CD14-positive monocyte (primary cell): ENCODE measurements around the gene ITPR2. TPM values are rescaled to one million over a fixed set of nuclear protein-coding genes. Genes with fewer than 3 reads are reported as not detected.

Experiments
- DNase-seq, 3 donors: peaks; one replicate each; pipeline ENCODE4 v3.0.0-alpha.2; 2011 to 2022
- H2AFZ ChIP-seq: 2 replicates; pipeline ENCODE4 v1.6.0; 2012; ENCODE audit warnings: mild to moderate bottlenecking, low read depth, low read length, inconsistent platforms; ENCODE audit not compliant: insufficient read depth, poor library complexity, severe bottlenecking
- H3K27ac ChIP-seq, 2 donors: 1 replicate in 1 of 2; 2 replicates in 1 of 2; pipeline ENCODE4 v1.5.1; 2012 to 2013; ENCODE audit warnings: low read length in 2 of 2, control low read depth in 1 of 2, inconsistent platforms in 1 of 2, low read depth in 1 of 2, mild to moderate bottlenecking in 1 of 2
- H3K27me3 ChIP-seq, 2 donors: one replicate each; pipeline versions ENCODE4 v1.6.0 to v1.6.1; 2011 to 2013; ENCODE audit warnings: low read length in 2 of 2; ENCODE audit not compliant: control insufficient read depth in 2 of 2, insufficient read depth in 2 of 2
- H3K36me3 ChIP-seq, 2 donors: replicated peaks in 1 of 2; 1 replicate in 1 of 2; 2 replicates in 1 of 2; pipeline versions ENCODE4 v1.5.1 to v1.6.1; 2012 to 2013; ENCODE audit warnings: low read length in 2 of 2, control low read depth in 1 of 2, inconsistent platforms in 1 of 2, mild to moderate bottlenecking in 1 of 2; ENCODE audit not compliant: insufficient read depth in 2 of 2, control insufficient read depth in 1 of 2
- H3K4me1 ChIP-seq, 2 donors: 1 replicate in 1 of 2; 2 replicates in 1 of 2; pipeline versions ENCODE4 v1.5.1 to v1.6.1; 2012 to 2013; ENCODE audit warnings: low read length in 2 of 2, control low read depth in 1 of 2, inconsistent platforms in 1 of 2, mild to moderate bottlenecking in 1 of 2, moderate library complexity in 1 of 2; ENCODE audit not compliant: insufficient read depth in 2 of 2, control insufficient read depth in 1 of 2
- H3K4me2 ChIP-seq: replicated peaks from 2 replicates; pipeline ENCODE3; 2012; ENCODE audit warnings: low read length, moderate library complexity, mild to moderate bottlenecking; ENCODE audit not compliant: poor library complexity, severe bottlenecking; ENCODE audit errors: extremely low read depth
- H3K4me3 ChIP-seq, 3 experiments: fragments of 200-600 bp in 1 of 3; sonication (generic) in 1 of 3; replicated peaks in 1 of 3; 1 replicate in 2 of 3; 2 replicates in 1 of 3; pipeline ENCODE4 v1.5.1; 2011 to 2013; ENCODE audit warnings: low read length in 3 of 3, mild to moderate bottlenecking in 3 of 3, control low read depth in 2 of 3, low read depth in 2 of 3, inconsistent platforms in 1 of 3, moderate library complexity in 1 of 3
- H3K79me2 ChIP-seq: 2 replicates; pipeline ENCODE4 v1.6.0; 2012; ENCODE audit warnings: mild to moderate bottlenecking, control low read depth, inconsistent platforms, low read length, moderate library complexity; ENCODE audit not compliant: insufficient read depth
- H3K9ac ChIP-seq: 2 replicates; pipeline ENCODE4 v1.6.0; 2017; ENCODE audit warnings: low read length, mild to moderate bottlenecking; ENCODE audit not compliant: insufficient read depth, poor library complexity, severe bottlenecking
- H3K9me3 ChIP-seq, 2 donors: replicated peaks in 1 of 2; 1 replicate in 1 of 2; 2 replicates in 1 of 2; pipeline versions ENCODE4 v1.5.1 to v1.6.1; 2012 to 2013; ENCODE audit warnings: low read length in 2 of 2, control low read depth in 1 of 2; ENCODE audit not compliant: control insufficient read depth in 1 of 2, insufficient read depth in 1 of 2
- H4K20me1 ChIP-seq: 2 replicates; pipeline ENCODE4 v1.6.0; 2012; ENCODE audit warnings: mild to moderate bottlenecking, low read length, control low read depth, moderate library complexity; ENCODE audit not compliant: insufficient read depth
- H3K27ac Mint-ChIP-seq, 7 donors: one replicate each; pipeline ENCODE4 v1.8.0; 2020; ENCODE audit warnings: mild to moderate bottlenecking in 7 of 7, mixed read lengths in 7 of 7, moderate library complexity in 6 of 7, inconsistent platforms in 2 of 7
- H3K27me3 Mint-ChIP-seq, 3 donors: one replicate each; pipeline ENCODE4 v1.8.0; 2021 to 2022; ENCODE audit warnings: low read depth in 3 of 3, mild to moderate bottlenecking in 3 of 3, mixed read lengths in 3 of 3, moderate library complexity in 3 of 3, inconsistent platforms in 1 of 3
- H3K36me3 Mint-ChIP-seq, 2 donors: one replicate each; pipeline ENCODE4 v1.8.0; 2020; ENCODE audit warnings: mixed read lengths in 2 of 2, inconsistent platforms in 1 of 2, mild to moderate bottlenecking in 1 of 2
- H3K4me1 Mint-ChIP-seq: one replicate; pipeline ENCODE4 v1.8.0; 2020; ENCODE audit warnings: mild to moderate bottlenecking, mixed read lengths
- H3K4me3 Mint-ChIP-seq, 2 donors: one replicate each; pipeline ENCODE4 v1.8.0; 2020; ENCODE audit warnings: mild to moderate bottlenecking in 2 of 2, mixed read lengths in 2 of 2, moderate library complexity in 1 of 2
- H3K9me3 Mint-ChIP-seq, 7 donors: one replicate each; pipeline ENCODE4 v1.8.0; 2020 to 2022; ENCODE audit warnings: mixed read lengths in 7 of 7, mild to moderate bottlenecking in 6 of 7, moderate library complexity in 6 of 7, inconsistent platforms in 2 of 7
- WGBS: methylation state at CpG from one replicate; pipeline ENCODE4 v1.1.5; 2013; ENCODE audit warnings: missing lambda C conversion rate; ENCODE audit not compliant: insufficient coverage; 5-methylcytosine and 5-hydroxymethylcytosine counted together
- intact Hi-C, 2 donors: fragments of 100-400 bp; cut with micrococcal nuclease; formaldehyde crosslinking; loops; one replicate each; pipeline versions ENCODE4 v1.15.0 to v1.15.1; 2023
- polyA plus RNA-seq, 3 donors: library from polyadenylated mRNA; depleted of rRNA in 1 of 3; unstranded in 2 of 3; stranded (reverse) in 1 of 3; fragments of 300-500 nt in 2 of 3; fragments of >200 nt in 1 of 3; fragmentation: Illumina TruSeq in 2 of 3; gene quantifications; 1 replicate in 2 of 3; 2 replicates in 1 of 3; pipeline ENCODE4 v1.2.3, GENCODE V29; 2012 to 2021
- TF ChIP-seq, protein P1 (sequence below): fragments of 200-600 bp; IDR thresholded peaks from one replicate; pipeline ENCODE4 v1.8.0; 2022; ENCODE audit warnings: antibody characterized with exemption, mild to moderate bottlenecking

The ITPR2 gene
- polyA plus RNA-seq, 3 donors = 2.7 to 6.4 (median 5.7) TPM

DNA sequence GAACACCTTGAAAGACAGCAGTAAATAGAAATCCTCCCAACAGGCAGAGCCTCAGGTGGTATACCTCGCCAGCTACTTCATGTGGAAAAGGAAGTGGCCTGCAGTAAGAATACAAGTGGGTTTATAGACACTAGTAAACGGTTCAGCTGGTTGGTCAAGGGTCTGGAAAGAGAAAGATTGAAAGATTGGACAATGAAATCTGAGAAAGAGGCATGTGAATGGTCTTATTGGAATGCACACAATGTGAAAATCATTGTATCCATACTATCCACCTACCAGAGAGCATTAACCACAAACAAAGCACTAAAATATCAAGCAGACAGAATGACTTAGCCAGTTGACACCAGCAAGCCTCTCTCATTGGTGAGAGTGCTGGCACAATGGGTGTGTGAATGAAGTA, 539.4 kb downstream of the ITPR2 start:
- Mint-ChIP-seq H3K4me1 (peaks cover 19% of the 10 kb centered on the region), H3K27me3 (peaks cover 0 to 2% (median 1%) of the 10 kb centered on the region in 3 donors), H3K27ac (no peak overlapping the region), H3K9me3 (no peaks in the 10 kb centered on the region), H3K4me3 (no peak overlapping the region), H3K36me3 (no peaks in the 10 kb centered on the region)
- H3K27ac ChIP-seq = no peak overlapping the region
- H3K79me2 ChIP-seq = no peaks in the 10 kb centered on the region
- TF ChIP-seq, protein P1, sequence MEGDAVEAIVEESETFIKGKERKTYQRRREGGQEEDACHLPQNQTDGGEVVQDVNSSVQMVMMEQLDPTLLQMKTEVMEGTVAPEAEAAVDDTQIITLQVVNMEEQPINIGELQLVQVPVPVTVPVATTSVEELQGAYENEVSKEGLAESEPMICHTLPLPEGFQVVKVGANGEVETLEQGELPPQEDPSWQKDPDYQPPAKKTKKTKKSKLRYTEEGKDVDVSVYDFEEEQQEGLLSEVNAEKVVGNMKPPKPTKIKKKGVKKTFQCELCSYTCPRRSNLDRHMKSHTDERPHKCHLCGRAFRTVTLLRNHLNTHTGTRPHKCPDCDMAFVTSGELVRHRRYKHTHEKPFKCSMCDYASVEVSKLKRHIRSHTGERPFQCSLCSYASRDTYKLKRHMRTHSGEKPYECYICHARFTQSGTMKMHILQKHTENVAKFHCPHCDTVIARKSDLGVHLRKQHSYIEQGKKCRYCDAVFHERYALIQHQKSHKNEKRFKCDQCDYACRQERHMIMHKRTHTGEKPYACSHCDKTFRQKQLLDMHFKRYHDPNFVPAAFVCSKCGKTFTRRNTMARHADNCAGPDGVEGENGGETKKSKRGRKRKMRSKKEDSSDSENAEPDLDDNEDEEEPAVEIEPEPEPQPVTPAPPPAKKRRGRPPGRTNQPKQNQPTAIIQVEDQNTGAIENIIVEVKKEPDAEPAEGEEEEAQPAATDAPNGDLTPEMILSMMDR = no peak
- no peaks in the 10 kb centered on the region for H3K36me3 ChIP-seq
- peaks cover 9 to 10% of the 10 kb centered on the region in 2 donors for H3K4me1 ChIP-seq
- no peak overlapping the region for H2AFZ ChIP-seq
- no peaks in the 10 kb centered on the region for H3K9me3 ChIP-seq
- H3K9ac ChIP-seq = no peak overlapping the region
- no peak overlapping the region for H3K4me2 ChIP-seq
- no peak overlapping the region for H3K4me3 ChIP-seq
- intact Hi-C loops = no loop called here
- no peaks in the 10 kb centered on the region for H4K20me1 ChIP-seq
- WGBS = no CpG with 5 or more reads among the region's 2 CpGs
- no peaks in the 10 kb centered on the region for H3K27me3 ChIP-seq
- no peak for DNase-seq

DNA sequence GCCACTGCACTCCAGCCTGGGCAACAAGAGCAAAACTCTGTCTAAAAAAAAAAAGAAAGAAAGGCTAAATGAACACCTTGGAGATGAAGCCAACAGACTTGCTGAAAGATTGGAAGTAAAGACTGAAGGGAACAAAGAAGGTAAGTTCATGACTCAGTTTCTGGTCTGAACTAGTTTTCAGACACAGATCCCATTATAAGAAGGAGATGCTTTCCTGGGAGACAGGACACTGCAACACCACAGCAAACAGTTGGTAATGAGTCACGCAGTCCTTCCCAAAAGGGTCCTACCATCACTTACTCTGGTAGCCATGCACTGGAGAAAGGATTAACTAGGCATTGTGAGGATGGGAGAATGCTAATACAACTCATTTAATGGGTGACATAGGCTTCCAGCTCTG, 540.4 kb downstream of the ITPR2 start:
- TF ChIP-seq, protein P1 = no peak
- no peaks in the 10 kb centered on the region for H3K27me3 ChIP-seq
- peaks cover 20% of the 10 kb centered on the region for H3K4me1 Mint-ChIP-seq
- H2AFZ ChIP-seq = no peak overlapping the region
- H3K9ac ChIP-seq = no peak overlapping the region
- H3K4me3 ChIP-seq = no peak overlapping the region
- H3K9me3 Mint-ChIP-seq = peaks cover 0 to 2% (median 0%) of the 10 kb centered on the region in 7 donors
- no peak overlapping the region for H3K4me2 ChIP-seq
- no peak overlapping the region for H3K27ac Mint-ChIP-seq
- no peaks in the 10 kb centered on the region for H3K9me3 ChIP-seq
- no peaks in the 10 kb centered on the region for H3K79me2 ChIP-seq
- no peaks in the 10 kb centered on the region for H3K4me1 ChIP-seq
- H3K27me3 Mint-ChIP-seq = peaks cover 0 to 2% (median 1%) of the 10 kb centered on the region in 3 donors
- no peak overlapping the region for H3K27ac ChIP-seq
- no peaks in the 10 kb centered on the region for H3K36me3 Mint-ChIP-seq
- intact Hi-C loops = no loop called here
- no peak for DNase-seq
- no peaks in the 10 kb centered on the region for H3K36me3 ChIP-seq
- no peaks in the 10 kb centered on the region for H4K20me1 ChIP-seq
- H3K4me3 Mint-ChIP-seq = no peak overlapping the region
- WGBS = no CpG with 5 or more reads among the region's 1 CpG
